Glutamatergic neuron (in vitro differentiated cells): ENCODE measurements around the gene RPTOR. TPM values are rescaled to one million over a fixed set of nuclear protein-coding genes. Genes with fewer than 3 reads are reported as not detected.

Experiments
- DNase-seq: peaks from one replicate; pipeline ENCODE4 v3.0.0; 2022
- H3K27ac Mint-ChIP-seq: one replicate; pipeline ENCODE4 v1.8.0; 2020; ENCODE audit warnings: mild to moderate bottlenecking, mixed read lengths, inconsistent platforms; ENCODE audit not compliant: unreplicated experiment
- H3K27me3 Mint-ChIP-seq: one replicate; pipeline ENCODE4 v1.8.0; 2020; ENCODE audit warnings: mild to moderate bottlenecking, moderate library complexity, mixed read lengths, inconsistent platforms; ENCODE audit not compliant: unreplicated experiment
- H3K36me3 Mint-ChIP-seq: one replicate; pipeline ENCODE4 v1.8.0; 2020; ENCODE audit warnings: mild to moderate bottlenecking, mixed read lengths, inconsistent platforms; ENCODE audit not compliant: unreplicated experiment
- H3K4me1 Mint-ChIP-seq: one replicate; pipeline ENCODE4 v1.8.0; 2020; ENCODE audit warnings: mild to moderate bottlenecking, low read depth, mixed read lengths, inconsistent platforms; ENCODE audit not compliant: unreplicated experiment
- H3K4me3 Mint-ChIP-seq: one replicate; pipeline ENCODE4 v1.8.0; 2020; ENCODE audit warnings: mild to moderate bottlenecking, mixed read lengths, inconsistent platforms; ENCODE audit not compliant: unreplicated experiment
- H3K9me3 Mint-ChIP-seq: one replicate; pipeline ENCODE4 v1.8.0; 2020; ENCODE audit warnings: mild to moderate bottlenecking, moderate library complexity, mixed read lengths, inconsistent platforms; ENCODE audit not compliant: unreplicated experiment
- total RNA-seq: library from RNA; stranded (reverse); fragmentation: NEBNext Ultra II Directional; extraction: Animal tissue kit (Norgen Biotek cat#: 25700); gene quantifications from one replicate; pipeline ENCODE4 v1.2.1, GENCODE V29; 2021; ENCODE audit not compliant: unreplicated experiment
- TF ChIP-seq, protein P1 (sequence below): fragments of 200-600 bp; sonication (generic); IDR thresholded peaks from one replicate; pipeline ENCODE4 v1.5.0; 2021; ENCODE audit not compliant: partially characterized antibody, unreplicated experiment

The RPTOR gene
- total RNA-seq, 1 donor from 2014 or later = 39.8 TPM

DNA sequence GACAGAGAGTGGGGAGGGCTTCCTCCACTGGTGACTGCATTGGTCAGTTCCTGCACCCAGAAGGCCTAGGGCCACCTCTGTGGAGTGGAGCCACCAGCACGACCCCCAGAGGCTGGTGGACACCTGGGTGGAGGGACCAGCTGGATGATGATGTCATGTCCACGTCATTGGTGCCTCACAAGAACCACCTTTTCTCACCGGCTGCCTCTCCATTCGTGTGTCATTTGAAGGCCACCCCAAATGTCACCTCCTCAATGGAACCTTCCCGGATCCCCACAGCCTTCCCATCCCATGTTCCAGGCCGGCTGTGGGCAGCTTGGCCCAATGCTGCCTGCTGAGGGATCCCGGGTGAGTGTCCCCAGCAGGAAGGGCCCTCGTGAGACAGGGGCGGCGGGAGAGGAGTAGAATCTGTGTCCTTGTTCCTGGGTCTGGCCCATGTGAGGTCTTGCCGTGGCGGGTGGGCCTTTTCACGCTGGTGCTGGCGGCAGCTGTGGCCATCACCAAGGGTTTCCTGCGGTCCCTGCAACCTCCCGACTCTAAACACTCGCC, 437.9 kb downstream of the RPTOR start:
- H3K9me3 Mint-ChIP-seq = peaks cover 8% of the 10 kb centered on the region
- DNase-seq = no peak
- H3K36me3 Mint-ChIP-seq = no peaks in the 10 kb centered on the region
- H3K4me1 Mint-ChIP-seq = peaks cover 6% of the 10 kb centered on the region
- H3K4me3 Mint-ChIP-seq = no peak overlapping the region
- TF ChIP-seq, protein P1, sequence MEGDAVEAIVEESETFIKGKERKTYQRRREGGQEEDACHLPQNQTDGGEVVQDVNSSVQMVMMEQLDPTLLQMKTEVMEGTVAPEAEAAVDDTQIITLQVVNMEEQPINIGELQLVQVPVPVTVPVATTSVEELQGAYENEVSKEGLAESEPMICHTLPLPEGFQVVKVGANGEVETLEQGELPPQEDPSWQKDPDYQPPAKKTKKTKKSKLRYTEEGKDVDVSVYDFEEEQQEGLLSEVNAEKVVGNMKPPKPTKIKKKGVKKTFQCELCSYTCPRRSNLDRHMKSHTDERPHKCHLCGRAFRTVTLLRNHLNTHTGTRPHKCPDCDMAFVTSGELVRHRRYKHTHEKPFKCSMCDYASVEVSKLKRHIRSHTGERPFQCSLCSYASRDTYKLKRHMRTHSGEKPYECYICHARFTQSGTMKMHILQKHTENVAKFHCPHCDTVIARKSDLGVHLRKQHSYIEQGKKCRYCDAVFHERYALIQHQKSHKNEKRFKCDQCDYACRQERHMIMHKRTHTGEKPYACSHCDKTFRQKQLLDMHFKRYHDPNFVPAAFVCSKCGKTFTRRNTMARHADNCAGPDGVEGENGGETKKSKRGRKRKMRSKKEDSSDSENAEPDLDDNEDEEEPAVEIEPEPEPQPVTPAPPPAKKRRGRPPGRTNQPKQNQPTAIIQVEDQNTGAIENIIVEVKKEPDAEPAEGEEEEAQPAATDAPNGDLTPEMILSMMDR = no peak
- H3K27ac Mint-ChIP-seq = no peak overlapping the region
- H3K27me3 Mint-ChIP-seq = peaks cover 6% of the 10 kb centered on the region

- DNase-seq = no peak
- Mint-ChIP-seq H3K4me3 (no peak overlapping the region), H3K36me3 (no peaks in the 10 kb centered on the region), H3K27me3 (peaks cover 6% of the 10 kb centered on the region), H3K27ac (no peak overlapping the region), H3K4me1 (peaks cover 7% of the 10 kb centered on the region), H3K9me3 (peaks cover 8% of the 10 kb centered on the region)
- TF ChIP-seq, protein P1 = no peak
Observed at GRCh38 chr17:80983545-80983944, 438.9 kb downstream of the RPTOR start.

GRCh38 chr17:80984749-80985148, 440.1 kb downstream of the RPTOR start:
- H3K4me1 Mint-ChIP-seq = peaks cover 10% of the 10 kb centered on the region
- H3K36me3 Mint-ChIP-seq = no peaks in the 10 kb centered on the region
- TF ChIP-seq, protein P1 = no peak
- no peak for DNase-seq
- H3K4me3 Mint-ChIP-seq = no peak overlapping the region
- no peak overlapping the region for H3K27ac Mint-ChIP-seq
- peaks cover 6% of the 10 kb centered on the region for H3K9me3 Mint-ChIP-seq
- H3K27me3 Mint-ChIP-seq = peaks cover 6% of the 10 kb centered on the region

DNA sequence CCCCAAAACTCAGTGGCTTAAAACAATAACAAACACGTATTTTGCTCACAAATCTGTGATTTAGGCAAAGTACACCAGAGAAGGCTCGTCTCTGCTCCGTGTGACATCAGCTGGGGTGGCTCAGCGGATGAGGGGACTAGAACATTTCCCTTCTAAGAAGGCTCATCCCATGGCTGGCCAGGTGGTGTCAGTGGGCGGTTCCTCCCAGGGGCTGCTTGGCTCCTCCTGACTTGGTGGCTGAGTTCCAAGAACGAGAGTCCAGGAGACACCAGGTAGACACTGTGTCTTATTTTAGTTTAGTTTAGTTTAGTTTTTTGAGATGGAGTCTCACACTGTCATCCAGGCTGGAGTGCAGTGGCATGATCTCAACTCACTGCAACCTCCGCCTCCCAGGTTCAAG, 441.4 kb downstream of the RPTOR start:
- Mint-ChIP-seq H3K27me3 (peaks cover 2% of the 10 kb centered on the region), H3K27ac (peak overlapping the region; percentile 48), H3K4me3 (no peak overlapping the region), H3K4me1 (peaks cover 6% of the 10 kb centered on the region), H3K36me3 (no peaks in the 10 kb centered on the region), H3K9me3 (peaks cover 4% of the 10 kb centered on the region)
- TF ChIP-seq, protein P1 = no peak
- DNase-seq = no peak

- TF ChIP-seq, protein P1 = no peak
- Mint-ChIP-seq H3K36me3 (no peaks in the 10 kb centered on the region), H3K4me1 (peaks cover 6% of the 10 kb centered on the region), H3K27me3 (peaks cover 2% of the 10 kb centered on the region), H3K9me3 (peaks cover 2% of the 10 kb centered on the region), H3K27ac (no peak overlapping the region), H3K4me3 (no peak overlapping the region)
- no peak for DNase-seq
Observed at GRCh38 chr17:80986816-80987475, 442.3 kb downstream of the RPTOR start.
